HepG2 (cell line): ENCODE results near the gene UQCRC1. TPM values are rescaled to one million over a fixed set of nuclear protein-coding genes. Genes with fewer than 3 reads are reported as not detected.
A peak's percentile ranks its signal among the peaks of the same experiment; 100 is the strongest.

Experiments used
- BATF2 ChIP-seq: sonication (generic); formaldehyde crosslinking; IDR thresholded peaks from 2 replicates; pipeline ENCODE4 v1.8.0; 2022; ENCODE audit warnings: mild to moderate bottlenecking, missing genetic modification reagents, moderate library complexity
- CCDC6 ChIP-seq: sonication (generic); formaldehyde crosslinking; IDR thresholded peaks from 2 replicates; pipeline ENCODE4 v1.8.1; 2022; ENCODE audit warnings: mild to moderate bottlenecking, missing genetic modification reagents, moderate library complexity
- EEA1 ChIP-seq: sonication (generic); formaldehyde crosslinking; IDR thresholded peaks from 2 replicates; pipeline ENCODE4 v1.5.1; 2020; ENCODE audit warnings: mild to moderate bottlenecking, missing genetic modification reagents, borderline replicate concordance
- FLYWCH1 ChIP-seq: sonication (generic); formaldehyde crosslinking; IDR thresholded peaks from 2 replicates; pipeline ENCODE4 v1.8.1; 2023; ENCODE audit warnings: mild to moderate bottlenecking, missing genetic modification reagents
- KIAA2018 ChIP-seq: sonication (generic); formaldehyde crosslinking; IDR thresholded peaks from 2 replicates; pipeline ENCODE4 v1.5.0; 2020; ENCODE audit warnings: mild to moderate bottlenecking, missing genetic modification reagents, borderline replicate concordance
- NFKBIZ ChIP-seq: IDR thresholded peaks from 2 replicates; pipeline ENCODE4 v1.6.1; 2018; ENCODE audit warnings: missing genetic modification reagents, missing compliant biosample characterization
- SIN3A ChIP-seq: IDR thresholded peaks from 2 replicates; pipeline ENCODE4 v1.6.1; 2011; ENCODE audit warnings: low read depth, mild to moderate bottlenecking, control low read depth, low read length, borderline replicate concordance
- SMAD9 ChIP-seq: sonication (generic); formaldehyde crosslinking; IDR thresholded peaks from 2 replicates; pipeline ENCODE4 v1.5.1; 2020; ENCODE audit warnings: mild to moderate bottlenecking, missing genetic modification reagents
- SMARCC2 ChIP-seq: fragments of 450-650 bp; IDR thresholded peaks from 2 replicates; pipeline ENCODE4 v1.6.1; 2017; ENCODE audit warnings: antibody characterized with exemption, mild to moderate bottlenecking
- SP140L ChIP-seq: sonication (generic); formaldehyde crosslinking; IDR thresholded peaks from 2 replicates; pipeline ENCODE4 v1.4.0; 2020; ENCODE audit warnings: missing genetic modification reagents, borderline replicate concordance
- USF2 ChIP-seq, 2 experiments: sonication (generic) in 1 of 2; formaldehyde crosslinking in 1 of 2; IDR thresholded peaks; 2 replicates each; pipeline versions ENCODE4 v1.5.1 to v1.6.1; 2011 to 2020; ENCODE audit warnings: borderline replicate concordance in 1 of 2, low read depth in 1 of 2, low read length in 1 of 2, mild to moderate bottlenecking in 1 of 2, missing genetic modification reagents in 1 of 2, moderate library complexity in 1 of 2
- ZFP1 ChIP-seq: IDR thresholded peaks from 2 replicates; pipeline ENCODE4 v1.6.1; 2016
- ZMAT3 ChIP-seq: sonication (generic); formaldehyde crosslinking; conservative IDR thresholded peaks from 2 replicates; pipeline ENCODE4 v1.7.0; 2021; ENCODE audit warnings: missing genetic modification reagents
- ZNF280B ChIP-seq: sonication (generic); formaldehyde crosslinking; IDR thresholded peaks from 2 replicates; pipeline ENCODE4 v1.5.0; 2020; ENCODE audit warnings: missing genetic modification reagents, mild to moderate bottlenecking, borderline replicate concordance
- ZNF576 ChIP-seq: sonication (generic); formaldehyde crosslinking; IDR thresholded peaks from 2 replicates; pipeline ENCODE4 v1.4.0; 2020; ENCODE audit warnings: mild to moderate bottlenecking, missing genetic modification reagents
- polyA plus RNA-seq, 8 experiments: library from polyadenylated mRNA; depleted of rRNA in 3 of 8; stranded (reverse) in 7 of 8; unstranded in 1 of 8; fragments of >200 nt; fragmentation: Illumina TruSeq in 4 of 8; extraction: Trizol in 4 of 8; gene quantifications; 2 replicates each; pipeline versions ENCODE4 v1.2.1 to v1.2.3, GENCODE V29; 2011 to 2016; ENCODE audit warnings: low read depth in 4 of 8, missing spikeins in 1 of 8, mixed read lengths in 1 of 8; ENCODE audit not compliant: insufficient read depth in 1 of 8
- total RNA-seq, 5 experiments: library from RNA; depleted of rRNA; stranded (reverse); fragments of >200 nt; fragmentation: Illumina TruSeq; extraction: Trizol; gene quantifications; 2 replicates each; pipeline ENCODE4 v1.2.3, GENCODE V29; 2016; ENCODE audit warnings: low read depth in 1 of 5

UQCRC1 gene
- total and polyA plus RNA-seq, 2 of the 13 experiments (the other 11 are each of a cell fraction or from before 2014, with no cell fraction given): 316 to 680 TPM

GRCh38 chr3:48556796-48557626 lies 52.4 kb downstream of the UQCRC1 start, which contains the start of gene PFKFB4 (continued):
- peak; percentile 80; the same call in 1 of the 2 replicates for TF ChIP-seq ZNF280B (CRISPR knock-in tag)
- no peak for TF ChIP-seq SMARCC2
- no peak for TF ChIP-seq ZNF576
- TF ChIP-seq SMAD9 (CRISPR knock-in tag): no peak
- TF ChIP-seq NFKBIZ (CRISPR knock-in tag): peak; percentile 65; the same call in 1 of the 2 replicates
- no peak for TF ChIP-seq BATF2 (CRISPR knock-in tag)
- TF ChIP-seq SIN3A: peak; percentile 71; the same call in 1 of the 2 replicates
- TF ChIP-seq FLYWCH1 (CRISPR knock-in tag): no peak
- TF ChIP-seq KIAA2018 (CRISPR knock-in tag): no peak
- TF ChIP-seq EEA1 (CRISPR knock-in tag): no peak
- TF ChIP-seq ZFP1 (CRISPR knock-in tag): peak; percentile 24; the same call in 1 of the 2 replicates
- TF ChIP-seq USF2 (IDR thresholded peaks at IDR 0.05; ENCODE audit: low read depth, low read length): no peak
- peak; percentile 63; the same call in 1 of the 2 replicates for TF ChIP-seq USF2 (CRISPR knock-in tag; IDR thresholded peaks at IDR 0.05; ENCODE audit: borderline replicate concordance)
- peak; percentile 28; the same call in 1 of the 2 replicates for TF ChIP-seq CCDC6 (CRISPR knock-in tag)
- peak; percentile 69; the same call in 1 of the 2 replicates for TF ChIP-seq ZMAT3
- no peak for TF ChIP-seq SP140L (CRISPR knock-in tag)
